PC-3 (cell line): ENCODE results near the gene PLXNA2.

Experiments
- CTCF ChIP-seq: fragments of 300-600 bp; sonication (generic); conservative IDR thresholded peaks from 2 replicates; pipeline ENCODE4 v1.5.1; 2017; ENCODE audit warnings: antibody characterized with exemption, low read depth, mild to moderate bottlenecking, low read length
- EZH2phosphoT487 ChIP-seq: fragments of 300-600 bp; sonication (generic); IDR thresholded peaks from 2 replicates; pipeline ENCODE4 v1.6.1; 2018; ENCODE audit warnings: mild to moderate bottlenecking, antibody characterized with exemption, low read length, borderline replicate concordance

GRCh38 chr1:208184966-208185654, 59.1 kb downstream of the PLXNA2 start:
- no peak for TF ChIP-seq CTCF
- TF ChIP-seq EZH2phosphoT487 = no peak
